HK-2 (cell line): ENCODE data around the gene SRPK1.
A peak's percentile ranks its signal among the peaks of the same experiment; 100 is the strongest.
"Not testable (repeated sequence)": the region's sequence is repeated elsewhere in the genome, so short reads cannot be mapped to it uniquely, and the experiment has no call there.

Experiments
- DNase-seq: peaks from one replicate; pipeline ENCODE4 v3.0.0-alpha.2; 2018; ENCODE audit not compliant: unreplicated experiment

Gene SRPK1

GRCh38 chr6:35931120-35931561 lies 10.2 kb upstream of the SRPK1 start:
- DNase-seq = no peak

- no peak for DNase-seq
Observed at GRCh38 chr6:35929601-35930000, 8.7 kb upstream of the SRPK1 start.

DNA sequence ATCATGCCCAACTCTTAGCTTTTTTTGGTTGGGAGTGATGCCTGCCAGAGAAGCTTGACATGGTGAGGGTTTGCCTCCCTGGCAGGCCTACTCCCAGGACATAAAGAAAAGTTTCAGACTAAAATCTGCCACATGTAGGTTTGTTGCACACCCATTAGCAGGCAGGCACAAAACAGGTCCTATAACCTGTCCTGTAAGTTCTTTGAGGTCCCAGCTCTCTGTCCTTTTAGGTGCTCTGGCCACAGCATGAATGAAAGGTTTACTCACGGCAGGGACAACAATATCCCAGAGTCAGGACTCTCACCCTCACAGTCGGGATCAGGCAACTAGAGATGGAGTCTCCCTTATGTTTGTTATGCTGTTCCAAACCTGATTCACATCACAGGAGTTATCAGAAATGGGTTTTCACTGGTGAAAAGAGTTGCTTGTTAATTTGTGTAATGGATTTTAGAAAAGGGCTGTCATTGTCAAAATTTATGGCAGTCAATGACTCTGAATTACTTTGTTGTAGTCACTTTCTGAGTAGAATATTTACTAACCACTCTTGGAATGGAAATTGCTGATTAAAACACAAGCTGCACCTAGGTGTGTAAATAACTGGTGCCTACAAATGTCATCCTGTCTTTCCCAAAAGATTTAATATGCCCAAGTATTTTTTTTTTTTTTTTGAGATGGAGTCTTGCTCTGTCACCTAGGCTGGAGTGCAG lies 5.8 kb upstream of the SRPK1 start:
- no peak for DNase-seq

- DNase-seq = no peak
Observed at GRCh38 chr6:35925961-35926360, 5.1 kb upstream of the SRPK1 start.

DNA sequence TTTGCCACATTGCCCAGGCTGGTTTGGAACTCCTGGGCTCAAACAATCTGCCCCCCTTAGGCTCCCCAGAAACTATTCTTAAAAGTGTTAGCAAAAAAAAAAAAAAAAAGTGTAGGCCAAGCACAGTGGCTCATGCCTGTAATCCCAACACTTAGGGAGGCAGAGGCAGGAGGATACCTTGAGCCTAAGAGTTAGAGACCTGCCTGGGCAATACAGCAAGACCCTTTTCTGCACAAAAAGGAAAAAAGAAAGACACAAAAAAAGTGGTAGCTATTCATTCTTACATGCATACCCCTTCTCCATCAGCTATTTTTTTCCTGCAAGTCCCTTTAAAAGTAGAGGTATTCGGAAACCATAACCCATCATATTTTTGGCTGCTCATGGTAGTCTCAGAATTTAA lies 3.2 kb upstream of the SRPK1 start:
- no peak for DNase-seq

DNA sequence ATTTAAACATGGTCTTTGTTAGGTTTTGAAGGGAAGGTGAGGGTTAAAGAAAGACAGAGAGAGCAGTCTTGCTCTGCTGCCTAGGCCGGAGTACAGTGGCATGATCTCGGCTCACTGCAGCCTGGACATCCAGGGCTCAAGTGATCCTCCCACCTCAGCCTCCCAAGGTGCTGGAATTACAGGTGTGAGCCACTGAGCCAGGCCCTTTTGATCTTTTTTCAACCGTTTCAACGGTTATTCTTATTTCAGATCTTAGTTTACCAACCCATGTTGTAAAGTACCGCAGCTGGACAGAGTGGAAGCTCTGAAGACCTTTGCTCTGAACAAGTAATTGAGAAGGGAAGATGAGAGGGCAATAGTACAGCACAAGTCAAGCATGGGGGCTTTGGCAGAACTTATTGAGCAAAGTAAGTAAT lies 1.2 kb upstream of the SRPK1 start:
- DNase-seq = no peak

- peak; percentile 40 for DNase-seq
Observed at GRCh38 chr6:35919827-35920751, 809 bp downstream of the SRPK1 start.

GRCh38 chr6:35919085-35919826 lies 1.6 kb downstream of the SRPK1 start:
- DNase-seq = no peak

DNA sequence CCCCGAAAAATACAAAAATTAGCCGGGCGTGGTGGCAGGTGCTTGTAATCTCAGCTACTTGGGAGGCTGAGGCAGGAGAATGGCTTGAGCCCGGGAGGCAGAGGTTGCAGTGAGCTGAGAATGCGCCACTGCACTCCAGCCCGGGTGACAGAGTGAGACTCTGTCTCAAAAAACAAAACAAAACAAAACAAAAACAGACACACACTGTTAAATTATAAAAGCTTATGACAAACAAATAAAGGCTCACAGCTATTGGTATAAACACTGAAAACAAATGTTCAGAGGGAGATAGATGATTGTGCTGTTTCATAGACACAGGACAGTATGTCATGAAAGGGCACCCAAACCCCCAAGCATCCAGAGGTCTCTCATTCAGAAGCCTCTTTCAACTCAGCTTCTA lies 4.0 kb downstream of the SRPK1 start:
- not testable (repeated sequence) for DNase-seq

GRCh38 chr6:35916056-35916455 lies 4.8 kb downstream of the SRPK1 start:
- no peak for DNase-seq

DNA sequence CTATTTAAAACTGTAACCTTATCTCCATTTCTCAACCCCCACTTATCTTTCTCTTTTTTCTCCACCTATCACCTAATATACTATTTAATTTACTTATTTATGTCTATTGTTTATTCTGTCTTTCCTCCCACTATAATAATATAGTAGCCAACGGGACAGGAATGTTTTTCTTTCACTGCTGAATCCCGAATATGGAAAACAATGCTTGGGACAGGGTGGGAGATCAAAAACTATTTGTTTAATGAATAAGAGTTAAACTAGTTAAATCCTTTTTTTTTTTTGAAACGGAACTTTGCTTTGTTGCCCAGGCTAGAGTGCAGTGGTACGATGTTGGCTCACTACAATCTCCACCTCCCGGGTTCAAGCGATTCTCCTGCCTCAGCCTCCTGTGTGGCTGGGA lies 6.4 kb downstream of the SRPK1 start:
- no peak for DNase-seq

GRCh38 chr6:35911871-35912653 lies 8.8 kb downstream of the SRPK1 start:
- DNase-seq = no peak

DNA sequence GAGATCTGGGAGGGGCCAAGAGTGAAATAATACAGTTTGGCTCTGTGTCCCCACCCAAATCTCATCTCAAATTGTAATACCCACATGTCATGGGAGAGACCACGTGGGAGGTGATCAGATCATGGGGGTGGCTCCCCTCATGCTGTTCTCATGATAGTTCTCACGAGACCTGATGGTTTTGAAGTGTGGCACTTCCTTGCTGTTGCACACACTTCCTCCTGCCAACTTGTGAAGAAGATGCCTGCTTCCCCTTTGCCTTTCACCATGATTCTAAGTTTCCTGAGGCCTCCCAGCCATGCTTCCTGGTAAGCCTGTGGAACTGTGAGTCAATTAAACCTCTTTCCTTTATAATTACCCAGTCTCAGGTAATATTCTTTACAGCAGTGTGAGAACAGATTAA lies 11.3 kb downstream of the SRPK1 start:
- DNase-seq = not testable (repeated sequence)

DNA sequence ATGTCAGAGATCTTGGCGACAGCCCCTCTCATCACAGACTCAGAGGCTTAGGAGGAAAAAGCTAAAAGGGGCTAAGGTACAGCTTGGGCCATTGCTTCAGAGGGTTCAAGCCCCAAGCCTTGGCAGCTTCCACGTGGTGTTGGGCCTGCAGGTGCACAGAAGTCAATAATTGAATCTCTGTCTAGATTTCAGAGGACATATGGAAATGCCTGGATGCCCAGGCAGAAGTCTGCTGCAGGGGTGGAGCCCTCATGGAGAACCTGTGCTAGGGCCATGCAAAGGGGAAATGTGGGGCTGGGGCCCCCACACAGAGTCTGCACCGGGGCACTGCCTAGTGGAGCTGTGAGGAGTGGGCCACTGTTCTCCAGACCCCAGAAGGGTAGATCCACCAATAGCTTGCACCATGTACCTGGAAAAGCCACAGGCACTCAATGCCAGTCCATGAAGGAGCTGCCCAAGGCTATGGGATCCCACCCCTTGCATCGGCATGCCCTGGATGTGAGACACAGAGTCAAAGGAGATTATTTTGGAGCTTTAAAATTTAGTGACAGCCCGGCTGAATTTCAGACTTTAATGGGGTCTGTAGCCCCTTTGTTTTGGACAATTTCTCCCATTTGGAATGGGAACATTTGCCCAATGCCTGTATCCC lies 12.0 kb downstream of the SRPK1 start:
- not testable (repeated sequence) for DNase-seq

DNA sequence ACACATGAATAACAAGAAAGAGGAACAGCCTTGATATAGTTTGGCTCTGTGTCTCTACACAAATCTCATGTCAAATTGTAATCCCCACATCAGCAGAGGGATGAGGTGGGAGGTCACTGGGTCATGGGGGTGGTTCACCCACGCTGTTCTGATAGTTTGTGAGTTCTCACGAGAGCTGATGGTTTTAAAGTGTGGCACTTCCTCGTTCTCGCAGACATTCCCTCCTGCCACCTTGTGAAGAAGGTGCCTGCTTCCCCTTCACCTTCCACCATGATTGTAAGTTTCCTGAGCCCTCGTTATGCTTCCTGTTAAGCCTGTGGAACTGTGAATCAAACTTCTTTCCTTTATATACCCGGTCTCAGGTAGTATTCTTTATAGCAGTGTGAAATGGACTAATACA lies 13.1 kb downstream of the SRPK1 start:
- no peak for DNase-seq

- DNase-seq = no peak
Observed at GRCh38 chr6:35906499-35906846, 14.4 kb downstream of the SRPK1 start.

GRCh38 chr6:35905841-35906498 lies 14.9 kb downstream of the SRPK1 start:
- DNase-seq = no peak

DNA sequence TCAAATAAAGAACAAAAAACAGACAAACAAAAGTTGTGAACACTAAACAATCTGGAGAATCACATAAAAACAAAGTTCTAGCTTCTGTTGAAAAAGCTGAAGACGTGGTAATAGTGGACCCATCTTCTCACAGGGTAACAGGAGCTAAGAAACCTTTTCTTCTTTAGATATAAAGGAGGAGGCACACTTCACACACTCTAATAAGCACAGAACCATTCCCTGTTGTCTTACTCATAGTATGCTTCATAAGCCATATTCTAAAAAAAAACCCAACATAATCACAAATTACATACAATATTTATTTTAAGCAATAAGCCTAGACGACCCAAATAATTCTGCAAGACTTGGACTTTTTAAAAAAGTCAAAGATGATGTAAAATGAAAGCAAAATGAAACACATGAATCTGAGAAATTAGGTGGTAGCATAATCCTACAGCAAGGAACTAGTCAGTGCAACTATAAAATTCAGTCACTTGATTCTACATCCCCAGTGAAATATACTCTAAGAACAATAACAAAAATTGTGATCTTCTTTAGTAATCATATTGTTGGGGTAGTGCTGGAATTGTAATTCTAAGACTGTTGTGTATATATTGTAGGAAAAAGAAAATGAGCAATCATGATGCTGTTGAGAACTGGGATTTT lies 15.6 kb downstream of the SRPK1 start:
- DNase-seq = no peak

- no peak for DNase-seq
Observed at GRCh38 chr6:35903679-35904078, 17.2 kb downstream of the SRPK1 start.

DNA sequence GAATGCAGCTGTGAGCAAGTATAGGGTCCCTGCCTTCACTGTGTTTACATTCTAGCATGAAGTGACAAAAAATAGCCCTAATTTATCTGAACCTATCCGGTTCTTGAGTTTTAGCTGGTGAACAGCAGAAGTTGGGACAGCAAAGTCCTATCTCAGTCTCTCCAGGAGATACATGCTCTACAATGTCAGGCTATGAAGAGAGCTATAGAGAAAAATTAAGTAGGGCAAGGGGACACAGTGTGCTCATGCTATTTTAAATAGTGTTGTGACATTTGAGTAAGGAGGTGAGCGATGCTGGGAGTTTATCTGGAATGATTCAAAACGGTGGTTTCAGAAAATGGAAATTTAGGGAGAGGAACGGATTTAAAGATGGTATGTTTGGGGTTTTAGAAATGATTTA lies 20.4 kb downstream of the SRPK1 start:
- DNase-seq = no peak
